ENCODE measurements around the gene PDZRN3.

PDZRN3 gene

GRCh38 chr3:73552700-73553099 is 72.0 kb downstream of the PDZRN3 start:
- no peak for DNase-seq

GRCh38 chr3:73550032-73550431 is 74.7 kb downstream of the PDZRN3 start:
- no peak for DNase-seq

GRCh38 chr3:73549051-73549600 is 75.6 kb downstream of the PDZRN3 start:
- DNase-seq: no peak

- no peak for DNase-seq
Measured at GRCh38 chr3:73548436-73548835, 76.3 kb downstream of the PDZRN3 start.

- DNase-seq: no peak
Measured at GRCh38 chr3:73547427-73548248, 77.1 kb downstream of the PDZRN3 start.

GRCh38 chr3:73546961-73547360 is 77.8 kb downstream of the PDZRN3 start:
- no peak for DNase-seq

GRCh38 chr3:73543412-73543811 is 81.3 kb downstream of the PDZRN3 start:
- DNase-seq: no peak

- no peak for DNase-seq
Measured at GRCh38 chr3:73542136-73542535, 82.6 kb downstream of the PDZRN3 start.

GRCh38 chr3:73540969-73541740 is 83.6 kb downstream of the PDZRN3 start:
- no peak for DNase-seq

GRCh38 chr3:73538486-73538885 is 86.3 kb downstream of the PDZRN3 start:
- DNase-seq: no peak

- DNase-seq: no peak
Measured at GRCh38 chr3:73536952-73537351, 87.8 kb downstream of the PDZRN3 start.

GRCh38 chr3:73536336-73536895 is 88.3 kb downstream of the PDZRN3 start:
- DNase-seq: no peak

- no peak for DNase-seq
Measured at GRCh38 chr3:73535931-73536330, 88.8 kb downstream of the PDZRN3 start.

- no peak for DNase-seq
Measured at GRCh38 chr3:73535137-73535536, 89.6 kb downstream of the PDZRN3 start.

GRCh38 chr3:73530022-73530396 is 94.7 kb downstream of the PDZRN3 start:
- DNase-seq: no peak

- no peak for DNase-seq
Measured at GRCh38 chr3:73529308-73530021, 95.3 kb downstream of the PDZRN3 start.

- no peak for DNase-seq
Measured at GRCh38 chr3:73525591-73525990, 99.2 kb downstream of the PDZRN3 start.

- DNase-seq: no peak
Measured at GRCh38 chr3:73523661-73524060, 101.1 kb downstream of the PDZRN3 start.

GRCh38 chr3:73521734-73522336 is 102.9 kb downstream of the PDZRN3 start:
- DNase-seq: no peak

- no peak for DNase-seq
Measured at GRCh38 chr3:73520931-73521461, 103.7 kb downstream of the PDZRN3 start.

GRCh38 chr3:73516631-73517030 is 108.1 kb downstream of the PDZRN3 start:
- no peak for DNase-seq

GRCh38 chr3:73513260-73513659 is 111.5 kb downstream of the PDZRN3 start:
- DNase-seq: no peak

All from KG1 (cell line).